Measurements from ENCODE around the gene C9orf57.
A peak's percentile ranks its signal among the peaks of the same experiment; 100 is the strongest.

Gene C9orf57

GRCh38 chr9:72037571-72037970, 22.8 kb downstream of the C9orf57 start:
- DNase-seq (ENCODE audit: low read depth, low spot score): no peak
- CTCF ChIA-PET: interaction anchor here (1.3 to 7.6 kb wide), 7 partner anchors 12 to 1045 kb away, joined by 3 to 238 read pairs (median 26); no protein-coding TSS in a partner anchor
- TF ChIP-seq, protein P1, sequence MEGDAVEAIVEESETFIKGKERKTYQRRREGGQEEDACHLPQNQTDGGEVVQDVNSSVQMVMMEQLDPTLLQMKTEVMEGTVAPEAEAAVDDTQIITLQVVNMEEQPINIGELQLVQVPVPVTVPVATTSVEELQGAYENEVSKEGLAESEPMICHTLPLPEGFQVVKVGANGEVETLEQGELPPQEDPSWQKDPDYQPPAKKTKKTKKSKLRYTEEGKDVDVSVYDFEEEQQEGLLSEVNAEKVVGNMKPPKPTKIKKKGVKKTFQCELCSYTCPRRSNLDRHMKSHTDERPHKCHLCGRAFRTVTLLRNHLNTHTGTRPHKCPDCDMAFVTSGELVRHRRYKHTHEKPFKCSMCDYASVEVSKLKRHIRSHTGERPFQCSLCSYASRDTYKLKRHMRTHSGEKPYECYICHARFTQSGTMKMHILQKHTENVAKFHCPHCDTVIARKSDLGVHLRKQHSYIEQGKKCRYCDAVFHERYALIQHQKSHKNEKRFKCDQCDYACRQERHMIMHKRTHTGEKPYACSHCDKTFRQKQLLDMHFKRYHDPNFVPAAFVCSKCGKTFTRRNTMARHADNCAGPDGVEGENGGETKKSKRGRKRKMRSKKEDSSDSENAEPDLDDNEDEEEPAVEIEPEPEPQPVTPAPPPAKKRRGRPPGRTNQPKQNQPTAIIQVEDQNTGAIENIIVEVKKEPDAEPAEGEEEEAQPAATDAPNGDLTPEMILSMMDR (IDR thresholded peaks at IDR 0.05; ENCODE audit: insufficient read depth, low read length, missing control alignments): no peak
- H3K4me3 ChIP-seq (ENCODE audit: low read depth, low read length): no peak overlapping the region
- POLR2A ChIA-PET: interaction anchor here (0.7 kb wide), 1 partner anchor 12 kb away, joined by 3 read pairs; no protein-coding TSS in a partner anchor

- no peak overlapping the region for H3K4me3 ChIP-seq (ENCODE audit: low read depth, low read length)
- DNase-seq (ENCODE audit: low read depth, low spot score): no peak
- TF ChIP-seq, protein P1 (IDR thresholded peaks at IDR 0.05; ENCODE audit: insufficient read depth, low read length, missing control alignments): no peak
- ChIA-PET POLR2A (no interaction called here), CTCF (interaction anchor here (0.9 to 2.6 kb wide), 4 partner anchors 9 to 241 kb away, joined by 3 to 20 read pairs (median 6); no protein-coding TSS in a partner anchor)
Measured at GRCh38 chr9:72030767-72031166, 29.6 kb downstream of the C9orf57 start.

- ChIA-PET POLR2A (no interaction called here), CTCF (interaction anchor here (1.4 to 2.6 kb wide), 3 partner anchors 9 to 223 kb away, joined by 3 to 20 read pairs (median 10); no protein-coding TSS in a partner anchor)
- DNase-seq (ENCODE audit: low read depth, low spot score): no peak
- H3K4me3 ChIP-seq (ENCODE audit: low read depth, low read length): no peak overlapping the region
- TF ChIP-seq, protein P1 (IDR thresholded peaks at IDR 0.05; ENCODE audit: insufficient read depth, low read length, missing control alignments): no peak
Measured at GRCh38 chr9:72029986-72030385, 30.4 kb downstream of the C9orf57 start.

GRCh38 chr9:72025906-72026305, 34.5 kb downstream of the C9orf57 start:
- DNase-seq (ENCODE audit: low read depth, low spot score): no peak
- TF ChIP-seq, protein P1 (IDR thresholded peaks at IDR 0.05; ENCODE audit: insufficient read depth, low read length, missing control alignments): no peak
- ChIA-PET POLR2A (interaction anchor here (0.6 to 1.2 kb wide), 4 partner anchors 11 to 339 kb away, joined by 3 to 5 read pairs (median 3); partner anchors contain the start of gene ZFAND5), CTCF (interaction anchor here (0.7 to 6.4 kb wide), 29 partner anchors 9 to 1386 kb away, joined by 3 to 101 read pairs (median 5); no protein-coding TSS in a partner anchor)
- no peak overlapping the region for H3K4me3 ChIP-seq (ENCODE audit: low read depth, low read length)

- DNase-seq (ENCODE audit: low read depth, low spot score): no peak
- no peak overlapping the region for H3K4me3 ChIP-seq (ENCODE audit: low read depth, low read length)
- ChIA-PET POLR2A (no interaction called here), CTCF (interaction anchor here (1.0 to 6.4 kb wide), 12 partner anchors 14 to 418 kb away, joined by 3 to 101 read pairs (median 13); partner anchors contain the start of genes ABHD17B and C9orf85)
- TF ChIP-seq, protein P1 (IDR thresholded peaks at IDR 0.05; ENCODE audit: insufficient read depth, low read length, missing control alignments): no peak
Measured at GRCh38 chr9:72023596-72023995, 36.8 kb downstream of the C9orf57 start.

- peak; percentile 88 for DNase-seq (ENCODE audit: low read depth, low spot score)
- POLR2A ChIA-PET: interaction anchor here (1.0 kb wide), 1 partner anchor 112 kb away, joined by 3 read pairs; the partner anchor contains the start of genes ABHD17B and C9orf85
- CTCF ChIA-PET: interaction anchor here (1.0 to 6.4 kb wide), 7 partner anchors 17 to 219 kb away, joined by 3 to 101 read pairs (median 24); no protein-coding TSS in a partner anchor
- H3K4me3 ChIP-seq (ENCODE audit: low read depth, low read length): no peak overlapping the region
- TF ChIP-seq, protein P1 (IDR thresholded peaks at IDR 0.05; ENCODE audit: insufficient read depth, low read length, missing control alignments): no peak
Measured at GRCh38 chr9:72022841-72023240, 37.6 kb downstream of the C9orf57 start.

Data from AG04449 (cell line).